GM18867 (cell line): ENCODE measurements around the gene CARD9.
A peak's percentile ranks its signal among the peaks of the same experiment; 100 is the strongest.
"Not testable (repeated sequence)": the region's sequence is repeated elsewhere in the genome, so short reads cannot be mapped to it uniquely, and the experiment has no call there.

Experiments used
- ATAC-seq: cut with Tn5 transposase; IDR thresholded peaks from one replicate; pipeline ENCODE4 v1.9.1; 2021; ENCODE audit warnings: mild to moderate bottlenecking, moderate library complexity; ENCODE audit not compliant: unreplicated experiment

CARD9 gene

DNA sequence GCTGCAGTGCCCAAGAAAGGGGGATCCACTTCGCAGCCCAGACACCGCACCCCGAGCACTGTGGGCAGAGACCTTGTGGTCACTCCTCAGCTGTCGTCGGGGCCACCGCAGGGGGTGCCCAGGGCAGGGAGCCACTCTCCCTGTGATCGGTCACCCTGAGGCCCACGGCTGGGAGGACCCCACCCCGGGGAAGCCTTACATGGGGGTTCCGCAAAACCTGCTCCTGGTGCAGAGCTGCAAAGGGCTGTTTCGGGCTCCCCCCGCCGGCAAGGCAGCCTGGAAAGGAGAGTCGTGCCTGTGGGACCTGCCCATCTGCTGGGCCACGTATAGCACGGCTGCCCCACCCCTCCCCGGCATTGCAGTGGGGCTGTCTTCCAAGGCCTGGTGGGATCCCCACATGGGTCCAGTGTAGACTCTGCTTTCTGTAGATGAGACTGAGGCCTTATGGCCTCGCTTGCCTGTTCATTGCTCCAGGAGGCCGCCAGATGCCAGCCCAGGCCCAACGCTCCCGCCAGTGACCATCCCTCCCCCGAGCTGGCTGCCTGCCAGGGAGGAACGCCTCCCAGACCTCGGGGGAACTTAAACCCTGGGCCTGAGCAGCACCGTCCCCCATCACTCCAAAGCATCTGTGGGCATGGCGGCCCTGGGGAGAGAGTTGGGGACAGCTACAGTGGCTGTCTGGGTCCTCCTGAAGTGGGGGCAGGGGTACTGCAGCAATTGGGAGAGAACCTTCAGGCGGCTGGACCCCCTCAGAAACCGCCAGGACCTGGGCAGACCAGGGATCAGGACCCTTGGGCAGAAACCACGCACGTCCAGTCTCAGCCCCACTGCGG, 8.3 kb downstream of the CARD9 start:
- ATAC-seq, result no peak

DNA sequence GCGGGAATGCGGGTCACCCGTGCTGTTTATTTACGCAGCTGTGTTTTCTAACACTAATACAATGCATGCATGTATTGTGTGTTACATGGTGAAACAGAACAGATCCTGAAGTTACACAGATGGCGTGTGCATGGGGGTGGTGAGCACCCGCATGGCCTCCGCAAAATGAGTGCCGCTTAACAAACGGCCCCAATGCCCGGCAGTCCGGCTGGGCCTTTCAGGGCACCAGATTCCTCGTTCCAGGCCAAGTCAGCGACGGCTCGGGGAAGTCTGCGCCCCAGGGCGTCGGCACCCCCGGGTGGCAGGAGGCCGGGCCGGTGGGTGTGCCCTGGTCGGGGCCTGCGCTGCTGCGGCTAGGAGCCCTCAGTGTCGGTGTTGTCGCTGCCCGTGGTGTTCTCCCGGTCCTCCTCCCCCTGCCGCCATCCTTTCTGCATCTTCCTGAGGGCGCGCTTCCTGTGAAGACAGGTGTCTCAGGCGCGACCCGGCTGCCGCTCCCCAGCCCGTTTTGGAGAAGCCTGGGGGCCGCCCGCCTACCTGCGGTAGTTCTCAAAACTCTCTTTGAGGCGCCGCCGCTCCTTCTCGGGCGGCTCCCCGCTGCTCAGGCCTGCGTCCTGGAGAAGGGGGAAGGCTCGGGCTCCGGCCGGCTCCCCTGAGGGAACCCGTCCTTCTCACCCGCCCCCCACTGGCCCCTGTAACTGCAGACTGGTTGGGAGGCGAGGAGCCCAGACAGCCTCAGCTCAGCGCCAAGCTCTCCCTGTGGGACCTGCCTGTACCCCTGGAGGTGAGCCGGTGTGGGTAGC, 9.3 kb downstream of the CARD9 start:
- ATAC-seq, result no peak

DNA sequence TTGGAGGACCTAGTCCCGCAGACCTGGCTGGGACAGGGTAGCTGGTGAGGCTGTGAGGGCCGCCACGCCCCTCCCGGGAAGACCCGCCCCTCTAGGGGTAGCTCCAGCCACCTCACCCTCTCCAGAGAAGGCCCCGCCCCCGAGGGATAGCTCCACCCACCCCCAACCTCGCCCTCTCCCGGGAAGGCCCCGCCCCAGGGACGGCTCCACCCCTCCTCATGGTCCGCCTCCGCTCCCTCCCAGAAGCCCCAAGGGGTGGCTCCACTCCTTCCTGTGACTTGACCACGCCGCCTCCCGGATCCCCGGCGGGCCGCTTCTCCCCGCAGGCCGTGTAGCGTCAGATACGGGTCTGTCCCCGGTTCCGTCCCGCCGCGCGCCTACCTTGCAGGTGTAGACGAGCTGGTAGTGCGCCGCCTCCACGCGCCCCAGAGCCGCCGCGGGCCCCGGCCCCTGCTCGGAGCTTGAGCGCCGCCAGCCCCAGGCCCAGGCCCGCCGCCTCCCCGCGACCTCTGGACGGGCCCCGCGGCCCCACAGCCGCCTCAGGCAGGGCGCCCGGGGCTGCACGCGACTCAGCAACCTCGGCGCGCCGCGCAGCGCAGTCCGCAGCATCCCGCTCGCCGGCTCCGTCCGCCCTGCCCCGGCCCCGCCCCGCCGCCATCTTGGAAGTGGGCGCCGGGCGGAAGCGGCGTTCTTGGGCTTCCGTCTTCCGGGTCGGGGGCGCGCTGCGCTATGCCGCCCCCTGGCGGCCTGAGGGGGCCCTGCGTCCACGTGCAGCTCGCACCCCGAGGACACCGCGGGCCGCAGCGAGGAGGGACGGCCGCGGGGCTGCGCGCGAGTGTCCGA, 10.1 kb downstream of the CARD9 start, which contains the start of gene DNLZ:
TSS of gene DNLZ (minus strand) at position 639 of the 843 bp plus-strand sequence. CDS start at position 609, 30 bp downstream.
- ATAC-seq, result peak; percentile 81

DNA sequence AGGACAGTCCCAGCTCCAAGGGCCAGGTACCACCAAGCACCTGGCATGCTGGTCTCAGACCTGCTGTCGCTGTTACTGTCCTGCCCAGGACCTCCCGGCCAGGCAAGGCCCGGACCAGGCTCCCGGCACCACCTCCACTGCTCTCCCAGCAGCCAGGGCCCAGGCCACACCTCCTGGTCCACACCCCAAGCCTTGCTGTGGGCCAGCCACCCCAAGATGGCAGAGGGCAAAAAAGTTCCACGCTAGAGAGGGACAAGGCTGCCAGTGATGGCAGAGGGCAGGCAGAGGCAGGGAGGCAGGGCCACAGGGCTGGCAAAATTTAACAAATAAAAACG, 11.1 kb downstream of the CARD9 start:
- ATAC-seq, result no peak

DNA sequence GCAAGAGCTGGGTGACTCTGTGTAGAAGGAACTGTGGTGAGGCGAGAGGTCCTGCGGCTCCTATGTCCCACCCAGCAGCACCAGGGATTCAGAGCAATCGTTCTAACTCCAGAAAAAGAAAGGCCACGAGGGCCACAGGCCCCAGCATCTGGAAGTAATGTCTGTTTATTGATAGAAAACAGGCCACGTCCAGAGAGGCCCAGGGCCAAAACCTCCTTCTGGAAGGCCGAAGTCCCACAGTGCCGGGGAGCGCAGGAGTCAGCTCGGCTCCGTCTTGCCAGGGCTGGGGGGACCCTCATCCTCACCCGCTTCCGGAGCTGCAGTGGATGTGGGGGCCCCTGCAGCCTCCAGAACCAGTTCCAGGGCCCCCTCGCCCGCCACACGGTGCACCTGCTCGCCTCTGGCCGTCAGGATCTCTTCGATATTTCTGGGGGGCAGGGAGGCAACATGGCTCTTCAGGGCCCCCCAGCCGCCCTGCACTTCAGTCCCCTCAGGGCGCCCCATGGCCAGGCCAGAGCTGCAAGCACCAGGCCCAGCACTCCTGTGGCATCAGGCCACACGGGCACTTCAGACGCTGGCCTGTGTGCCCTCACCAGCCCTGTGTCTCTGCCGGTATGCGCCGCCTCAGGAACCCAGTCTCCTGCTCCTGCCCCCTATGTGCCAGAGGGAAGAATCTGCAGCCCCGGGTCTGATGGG, 11.6 kb downstream of the CARD9 start:
- no peak for ATAC-seq

DNA sequence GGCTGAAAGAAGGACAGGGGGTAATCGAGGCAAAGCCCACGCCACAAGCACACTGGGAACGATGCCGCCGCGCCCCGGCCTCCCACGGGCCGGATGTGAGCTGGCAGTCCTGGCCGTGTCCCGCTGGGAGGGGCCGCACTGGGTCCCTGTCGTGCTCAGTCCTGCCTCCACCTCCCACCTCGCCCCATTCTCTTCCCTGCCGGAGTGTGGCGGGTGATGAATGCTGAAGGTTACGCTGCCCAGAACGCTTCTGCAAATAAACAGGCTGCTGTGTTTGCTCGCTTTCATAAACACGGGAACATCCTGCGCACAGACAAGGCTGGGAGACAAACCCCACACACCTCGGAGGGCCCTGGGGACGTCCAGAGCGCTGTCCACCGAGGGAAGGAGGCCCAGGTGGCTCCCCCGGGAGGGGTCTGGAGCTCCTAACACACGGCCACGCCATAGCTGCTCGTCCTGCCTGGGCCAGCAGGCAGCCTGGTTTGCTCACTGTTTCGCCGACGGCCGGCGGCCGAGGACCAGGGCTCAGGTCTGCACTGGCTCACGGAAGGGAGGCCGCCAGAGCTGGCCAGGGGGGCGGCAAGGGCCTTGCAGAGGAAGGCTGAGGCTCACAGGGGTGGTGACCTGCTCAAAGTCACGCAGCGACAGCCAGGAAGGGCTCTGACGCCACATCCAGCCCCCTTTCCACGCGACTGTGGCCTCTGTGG, 12.3 kb downstream of the CARD9 start:
- ATAC-seq, result no peak

DNA sequence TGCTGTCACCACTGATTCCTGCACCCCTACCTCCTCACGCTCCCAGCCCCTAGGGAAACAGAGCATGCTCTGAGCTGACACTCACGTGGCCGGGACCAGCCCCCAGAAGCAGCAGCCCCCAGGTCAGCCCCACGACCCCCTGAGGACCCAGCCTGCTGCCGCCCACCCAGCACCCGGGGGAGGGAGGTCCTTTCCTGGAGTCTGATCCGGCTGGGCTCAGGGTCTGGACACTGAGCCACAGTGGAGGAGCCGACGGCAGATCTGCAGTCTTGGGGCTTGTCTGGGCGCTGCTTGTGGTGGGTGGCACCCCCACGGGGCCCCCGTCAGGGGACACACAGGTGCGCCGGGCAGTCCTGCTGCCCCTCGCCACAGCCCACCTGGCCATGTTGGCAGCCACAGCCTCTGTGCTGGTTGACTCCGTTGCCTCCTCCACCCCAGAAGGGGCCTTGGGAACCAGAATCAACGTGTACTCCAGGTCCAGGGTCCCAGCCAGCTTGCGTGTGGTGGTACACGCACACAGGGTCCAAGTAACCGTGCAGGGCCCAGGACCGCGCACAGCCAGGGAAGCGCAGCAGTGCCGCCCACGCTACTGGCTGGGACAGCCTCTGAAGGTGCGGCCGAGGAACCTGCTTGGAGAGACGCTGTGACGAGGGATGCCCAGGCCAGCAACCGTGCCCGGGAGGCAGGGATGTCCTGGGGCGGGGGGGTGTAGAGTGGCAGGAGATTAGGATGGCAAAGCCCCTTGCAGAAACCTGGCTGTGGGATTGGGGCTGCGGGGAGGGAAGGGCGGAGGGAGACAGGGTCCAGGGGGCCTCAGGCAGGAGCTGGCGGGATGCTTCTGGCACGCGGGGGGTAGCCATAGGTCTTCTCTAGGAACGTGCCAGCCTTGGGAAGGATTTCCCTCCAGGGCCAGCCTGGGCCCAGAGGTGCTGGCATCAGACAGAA, 13.4 kb downstream of the CARD9 start:
- ATAC-seq, result no peak

DNA sequence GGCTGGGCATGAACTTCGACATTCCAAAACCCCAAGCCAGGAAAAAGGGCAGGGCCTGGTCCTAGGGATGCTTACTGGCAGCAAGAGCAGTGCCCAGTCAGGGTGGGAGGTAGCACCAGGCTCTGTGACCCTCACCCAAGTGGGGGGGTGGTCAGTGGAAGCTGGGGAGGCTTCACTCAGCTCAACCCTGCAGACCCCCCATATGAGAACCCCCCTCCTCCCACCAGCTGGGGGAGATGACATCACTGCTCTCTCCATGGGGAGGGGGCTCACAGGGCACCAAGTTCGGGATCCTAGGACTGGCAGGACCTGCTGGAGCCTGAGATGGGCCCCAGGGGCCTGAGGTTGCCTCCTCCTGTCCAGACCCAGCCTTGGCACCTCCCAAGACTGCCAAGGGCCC, 14.6 kb downstream of the CARD9 start:
- ATAC-seq, result no peak

DNA sequence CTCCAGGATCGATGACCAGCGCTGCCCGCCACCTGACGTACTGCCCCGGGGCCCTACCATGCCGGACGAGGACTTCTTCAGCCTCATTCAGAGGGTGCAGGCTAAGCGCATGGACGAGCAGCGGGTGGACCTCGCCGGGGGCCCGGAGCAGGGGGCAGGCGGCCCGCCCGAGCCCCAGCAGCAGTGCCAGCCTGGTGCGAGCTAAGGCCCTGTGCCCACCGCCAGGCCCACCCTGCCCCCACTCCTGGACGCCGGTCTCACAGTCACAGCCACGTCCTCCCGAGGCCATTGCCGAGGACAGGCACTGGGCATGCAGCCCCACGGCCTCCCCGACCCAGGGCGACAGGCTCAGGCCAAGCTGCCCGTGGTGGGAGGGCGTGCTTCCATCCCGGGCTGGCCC, 15.5 kb downstream of the CARD9 start:
- no peak for ATAC-seq

DNA sequence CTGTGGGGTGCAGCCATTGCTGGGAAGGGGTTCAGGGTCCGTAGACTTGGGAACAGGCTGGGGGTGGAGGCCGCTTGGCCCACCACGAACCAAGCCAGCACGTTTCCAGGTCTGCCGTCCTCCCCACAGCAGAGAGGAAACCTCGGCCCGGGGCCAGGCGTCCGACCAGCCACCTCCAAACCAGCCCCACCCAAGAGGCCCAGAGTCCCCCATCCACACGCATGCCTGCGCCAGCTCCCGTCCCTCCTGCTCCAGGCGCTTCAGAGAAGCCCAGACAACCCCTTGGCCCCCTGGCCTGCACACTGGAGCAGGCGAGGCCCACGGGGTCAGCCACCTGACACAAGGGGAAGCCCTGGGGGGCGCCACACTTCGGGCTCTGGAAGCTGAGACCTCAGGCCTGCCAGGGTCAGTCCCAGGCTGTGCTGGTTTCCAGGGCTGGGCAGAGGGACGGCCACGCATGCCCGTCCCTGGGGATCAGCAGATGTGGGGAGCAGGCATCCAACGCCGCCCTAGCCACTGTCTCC, 16.2 kb downstream of the CARD9 start:
- no peak for ATAC-seq

DNA sequence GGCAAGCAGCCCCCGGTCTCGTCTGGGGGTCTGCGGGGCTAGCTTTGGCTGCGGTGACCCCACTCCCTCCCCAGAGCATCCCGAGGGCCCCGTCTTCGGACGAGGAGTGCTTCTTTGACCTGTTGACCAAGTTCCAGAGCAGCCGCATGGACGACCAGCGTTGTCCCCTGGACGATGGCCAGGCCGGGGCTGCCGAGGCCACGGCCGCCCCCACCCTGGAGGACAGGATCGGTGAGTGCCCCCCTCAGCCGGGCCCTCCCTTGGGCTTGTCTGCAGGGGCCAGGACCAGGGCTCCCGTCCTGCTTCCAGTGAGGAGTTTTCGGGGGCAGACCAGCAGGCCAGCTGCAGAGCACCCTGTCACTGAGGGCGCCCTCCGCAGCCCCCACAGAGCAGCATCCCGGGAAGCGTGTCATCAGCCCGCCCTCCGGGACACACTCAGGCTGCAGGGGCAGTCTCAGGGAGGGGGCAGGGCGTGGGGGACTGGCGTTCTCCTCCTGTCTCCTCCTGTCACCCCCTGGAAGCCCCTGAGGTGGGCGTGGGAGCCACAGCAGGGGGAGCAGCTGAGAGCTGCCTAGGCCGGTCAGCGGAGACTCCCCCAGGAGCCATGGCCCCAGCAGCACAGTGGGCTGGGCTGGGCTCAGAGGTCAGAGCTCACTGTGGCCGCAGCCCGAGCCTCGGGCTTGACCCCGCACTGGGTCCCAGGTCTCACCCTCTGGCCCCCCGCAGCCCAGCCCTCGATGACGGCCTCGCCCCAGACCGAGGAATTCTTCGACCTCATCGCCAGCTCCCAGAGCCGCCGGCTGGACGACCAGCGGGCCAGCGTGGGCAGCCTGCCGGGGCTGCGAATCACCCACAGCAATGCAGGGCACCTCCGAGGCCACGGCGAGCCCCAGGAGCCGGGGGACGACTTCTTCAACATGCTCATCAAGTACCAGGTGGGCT, 17.6 kb downstream of the CARD9 start:
- ATAC-seq, result no peak

DNA sequence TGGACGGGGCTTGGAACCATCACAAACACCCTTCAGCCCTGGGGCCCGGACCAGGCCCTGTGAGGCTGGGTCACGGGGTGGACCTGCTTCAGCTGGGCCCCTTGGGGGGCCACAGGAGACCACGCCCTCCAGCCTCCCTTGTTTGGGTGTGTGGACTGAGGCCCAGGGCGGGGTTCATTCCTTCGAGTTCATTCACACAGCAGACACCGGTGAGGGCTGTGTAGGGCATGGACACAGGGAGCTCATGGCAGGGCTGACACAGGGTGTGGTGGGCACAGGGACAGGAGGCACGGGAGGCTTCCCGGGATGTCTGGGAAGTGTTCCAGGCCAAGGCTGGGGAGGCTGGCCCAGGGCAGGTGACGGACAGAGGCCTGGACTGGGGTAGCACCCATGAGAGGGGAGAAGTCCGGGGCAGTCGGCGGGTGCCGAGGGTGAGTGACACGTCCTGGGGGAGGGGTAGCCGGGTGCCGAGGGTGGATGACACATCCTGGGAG, 18.8 kb downstream of the CARD9 start:
- no peak for ATAC-seq

DNA sequence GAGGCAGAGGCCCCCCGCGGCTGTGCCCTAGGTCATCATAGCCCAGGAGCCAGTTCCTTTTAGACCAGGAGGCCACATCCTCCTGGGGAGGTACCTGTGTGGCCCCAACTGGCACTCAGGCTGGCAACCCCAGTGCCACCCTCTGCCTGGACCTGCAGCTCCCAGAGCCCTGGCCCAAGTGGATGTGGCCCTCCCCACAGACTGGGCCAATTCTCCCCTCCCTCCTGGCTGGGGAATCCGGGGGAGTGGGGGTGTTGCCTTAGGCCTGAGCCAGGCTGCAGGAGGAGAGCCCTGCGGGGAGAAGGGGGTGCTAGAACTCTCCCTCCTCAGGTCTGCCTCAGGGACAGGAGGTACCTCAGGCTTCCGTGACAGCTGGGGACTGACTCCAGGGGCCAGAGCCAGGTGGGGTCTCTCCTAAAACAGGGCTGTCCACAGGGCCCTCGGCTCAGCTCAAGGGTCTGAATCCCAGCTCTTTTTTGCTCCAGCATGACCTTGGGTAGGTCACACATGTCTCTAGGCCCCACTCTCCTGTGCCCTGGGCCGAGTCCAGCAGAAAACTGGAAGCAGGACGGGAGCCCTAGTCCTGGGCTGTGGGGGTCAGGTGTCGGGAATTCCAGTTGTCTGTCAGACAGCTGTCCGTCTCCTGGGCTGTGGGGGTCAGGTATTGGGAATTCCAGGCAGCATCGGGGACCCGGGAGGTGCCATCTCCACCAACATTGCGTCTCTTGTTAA, 19.5 kb downstream of the CARD9 start:
- ATAC-seq, result no peak

DNA sequence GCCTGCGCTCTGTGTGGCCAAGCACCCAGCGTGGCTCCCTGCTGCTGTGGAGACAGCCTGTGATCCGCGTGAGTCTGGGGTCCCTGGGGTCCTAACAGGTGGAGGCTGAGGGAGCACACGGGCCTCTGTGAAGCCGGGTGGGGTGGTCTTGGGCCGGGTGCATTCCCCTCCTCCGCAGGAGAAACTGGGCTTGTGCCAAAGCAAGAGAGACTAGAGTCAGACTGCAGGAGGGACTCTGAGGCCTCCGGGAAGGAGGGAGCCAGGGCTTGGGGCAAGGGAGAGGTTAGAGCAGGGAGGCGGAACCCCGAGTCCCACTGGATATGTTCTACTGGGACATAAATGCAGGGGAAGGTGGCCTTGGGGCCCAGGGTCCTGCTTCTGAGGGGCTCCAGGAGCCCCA, 20.4 kb downstream of the CARD9 start:
- no peak for ATAC-seq

DNA sequence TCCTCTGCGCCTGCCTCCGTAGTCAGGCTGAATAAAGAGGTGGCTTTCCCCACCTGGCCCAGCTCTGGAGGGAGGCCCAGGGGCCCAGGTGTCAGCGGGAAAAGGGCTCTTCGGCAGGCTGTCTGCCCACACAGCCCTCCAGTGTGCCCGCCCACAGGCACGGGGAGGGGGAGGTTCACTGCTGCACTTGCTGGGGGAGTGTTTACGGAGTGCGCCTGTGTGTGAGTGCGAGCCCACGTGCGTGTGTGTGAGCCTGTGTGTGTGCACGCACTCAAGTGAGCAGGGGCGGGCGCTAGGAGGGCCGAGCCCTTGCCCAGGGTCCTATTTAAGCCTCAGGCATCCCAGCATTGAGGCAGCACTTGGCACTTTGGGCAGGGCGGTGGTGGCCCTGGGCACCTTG, 20.8 kb downstream of the CARD9 start:
- no peak for ATAC-seq

DNA sequence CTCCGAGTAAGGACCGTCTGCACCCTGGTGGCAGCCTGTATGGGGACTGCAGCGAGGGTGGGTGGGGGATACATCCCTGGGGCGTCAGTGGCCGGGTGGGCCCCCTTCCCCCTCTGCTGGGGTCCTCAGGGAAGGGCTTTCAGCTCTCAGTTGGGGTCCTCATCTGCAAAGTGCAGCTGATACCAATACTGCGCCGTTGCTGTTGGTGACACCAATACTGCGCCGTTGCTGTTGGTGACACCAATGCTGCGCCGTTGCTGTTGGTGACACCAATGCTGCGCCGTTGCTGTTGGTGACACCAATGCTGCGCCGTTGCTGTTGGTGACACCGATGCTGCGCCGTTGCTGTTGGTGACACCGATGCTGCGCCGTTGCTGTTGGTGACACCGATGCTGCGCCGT, 21.6 kb downstream of the CARD9 start:
- ATAC-seq, result not testable (repeated sequence)
